VCaP (cell line): ENCODE results near the gene PPM1F.
"Not testable (repeated sequence)": the region's sequence is repeated elsewhere in the genome, so short reads cannot be mapped to it uniquely, and the experiment has no call there.

Experiments
- H3K27ac ChIP-seq: fragments of 450-650 bp; 2 replicates; pipeline ENCODE4 v1.5.1; 2017
- TF ChIP-seq, protein P1 (sequence below): fragments of 450-650 bp; conservative IDR thresholded peaks from 2 replicates; pipeline ENCODE4 v1.5.1; 2017; ENCODE audit warnings: mild to moderate bottlenecking, moderate library complexity

PPM1F gene

DNA sequence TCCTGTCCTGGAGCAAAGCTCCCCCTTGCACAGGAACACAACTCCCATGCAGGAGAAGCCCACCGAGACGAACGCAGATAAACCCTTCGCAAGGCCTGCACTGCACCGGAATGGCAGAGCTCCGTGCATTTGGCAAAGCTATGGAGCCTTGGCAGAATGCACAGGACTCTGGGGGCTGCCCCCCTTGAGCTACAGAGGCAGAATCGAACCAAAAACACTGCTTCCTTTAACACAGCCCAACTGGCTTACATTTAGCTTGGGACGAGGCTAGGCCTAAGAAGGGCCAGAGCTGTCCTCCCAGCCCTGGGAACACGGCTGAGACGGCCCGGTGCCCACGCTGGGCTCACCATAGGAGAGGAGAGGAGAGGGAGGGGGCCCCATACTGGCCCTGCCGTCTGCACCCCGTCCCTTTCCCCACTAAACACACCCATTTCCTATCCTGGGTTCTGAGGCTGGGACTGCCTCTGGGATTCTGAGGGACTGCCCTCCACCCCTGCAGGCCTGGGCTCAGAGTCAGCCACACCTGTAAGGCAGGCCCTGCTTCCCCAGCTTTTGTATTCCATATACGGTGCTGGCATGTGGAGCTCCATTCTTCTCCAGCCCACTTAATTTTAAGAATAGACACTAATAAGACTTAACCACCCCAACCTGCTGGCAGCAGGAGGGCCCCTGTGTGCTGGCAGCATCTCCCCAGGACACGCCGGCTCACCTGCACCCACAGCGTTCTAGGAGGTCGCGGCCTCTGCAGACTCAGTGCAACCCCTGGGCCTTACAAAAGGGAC is 32.9 kb downstream of the PPM1F start:
- TF ChIP-seq, protein P1, sequence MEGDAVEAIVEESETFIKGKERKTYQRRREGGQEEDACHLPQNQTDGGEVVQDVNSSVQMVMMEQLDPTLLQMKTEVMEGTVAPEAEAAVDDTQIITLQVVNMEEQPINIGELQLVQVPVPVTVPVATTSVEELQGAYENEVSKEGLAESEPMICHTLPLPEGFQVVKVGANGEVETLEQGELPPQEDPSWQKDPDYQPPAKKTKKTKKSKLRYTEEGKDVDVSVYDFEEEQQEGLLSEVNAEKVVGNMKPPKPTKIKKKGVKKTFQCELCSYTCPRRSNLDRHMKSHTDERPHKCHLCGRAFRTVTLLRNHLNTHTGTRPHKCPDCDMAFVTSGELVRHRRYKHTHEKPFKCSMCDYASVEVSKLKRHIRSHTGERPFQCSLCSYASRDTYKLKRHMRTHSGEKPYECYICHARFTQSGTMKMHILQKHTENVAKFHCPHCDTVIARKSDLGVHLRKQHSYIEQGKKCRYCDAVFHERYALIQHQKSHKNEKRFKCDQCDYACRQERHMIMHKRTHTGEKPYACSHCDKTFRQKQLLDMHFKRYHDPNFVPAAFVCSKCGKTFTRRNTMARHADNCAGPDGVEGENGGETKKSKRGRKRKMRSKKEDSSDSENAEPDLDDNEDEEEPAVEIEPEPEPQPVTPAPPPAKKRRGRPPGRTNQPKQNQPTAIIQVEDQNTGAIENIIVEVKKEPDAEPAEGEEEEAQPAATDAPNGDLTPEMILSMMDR = no peak
- no peak overlapping the region for H3K27ac ChIP-seq

DNA sequence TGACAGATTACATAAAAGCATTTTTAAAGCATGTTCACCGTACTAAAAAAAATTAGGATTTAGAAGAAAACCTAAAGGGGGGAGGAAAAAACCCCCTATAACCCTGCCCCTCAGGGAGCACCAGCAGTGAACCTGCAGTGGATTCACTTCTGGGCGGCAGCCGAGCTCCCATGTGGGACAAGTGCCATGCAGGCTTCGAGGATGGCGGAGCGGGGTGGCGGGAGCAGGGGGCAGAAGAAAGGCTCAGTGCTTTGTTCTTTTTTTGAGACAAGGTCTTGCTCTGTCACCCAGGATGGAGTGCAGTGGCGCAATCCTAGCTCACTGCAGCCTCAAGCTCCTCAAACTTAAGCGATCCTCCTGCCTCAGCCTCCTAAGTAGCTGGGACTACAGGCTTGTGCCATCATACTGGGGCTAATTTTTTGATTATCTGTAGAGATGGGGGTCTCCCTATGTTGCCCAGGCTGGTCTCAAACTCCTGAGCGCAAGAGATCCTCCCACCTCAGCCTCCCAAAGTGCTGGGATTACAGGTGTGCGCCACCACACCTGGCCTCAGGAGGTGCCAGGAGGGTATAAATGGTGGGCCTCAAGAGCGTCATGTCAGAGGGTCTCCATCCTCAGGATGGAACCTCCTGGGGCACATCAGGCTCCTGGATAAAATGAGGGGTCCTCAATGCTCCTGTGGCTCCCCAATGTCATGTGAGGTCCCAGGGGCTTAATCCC is 34.0 kb downstream of the PPM1F start:
- TF ChIP-seq, protein P1 = no peak
- H3K27ac ChIP-seq = no peak overlapping the region

DNA sequence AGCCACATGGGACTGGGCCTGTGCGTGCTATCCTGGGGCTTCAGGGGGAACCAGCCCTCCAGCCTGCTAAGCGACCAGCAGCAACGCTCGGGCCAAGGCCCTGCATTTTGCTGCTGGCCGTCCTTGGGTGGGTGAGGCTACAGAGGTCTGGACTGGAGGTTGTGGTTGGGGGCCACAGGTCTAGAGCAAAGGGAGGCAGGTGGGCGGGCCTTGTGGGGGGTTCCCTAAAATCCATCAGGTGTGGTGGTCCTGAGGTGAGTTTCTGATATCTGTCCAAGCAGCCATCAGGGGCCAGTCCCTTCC is 34.7 kb downstream of the PPM1F start:
- TF ChIP-seq, protein P1 = no peak
- peak overlapping the region; percentile 42; the same call in 1 of the 2 replicates for H3K27ac ChIP-seq

DNA sequence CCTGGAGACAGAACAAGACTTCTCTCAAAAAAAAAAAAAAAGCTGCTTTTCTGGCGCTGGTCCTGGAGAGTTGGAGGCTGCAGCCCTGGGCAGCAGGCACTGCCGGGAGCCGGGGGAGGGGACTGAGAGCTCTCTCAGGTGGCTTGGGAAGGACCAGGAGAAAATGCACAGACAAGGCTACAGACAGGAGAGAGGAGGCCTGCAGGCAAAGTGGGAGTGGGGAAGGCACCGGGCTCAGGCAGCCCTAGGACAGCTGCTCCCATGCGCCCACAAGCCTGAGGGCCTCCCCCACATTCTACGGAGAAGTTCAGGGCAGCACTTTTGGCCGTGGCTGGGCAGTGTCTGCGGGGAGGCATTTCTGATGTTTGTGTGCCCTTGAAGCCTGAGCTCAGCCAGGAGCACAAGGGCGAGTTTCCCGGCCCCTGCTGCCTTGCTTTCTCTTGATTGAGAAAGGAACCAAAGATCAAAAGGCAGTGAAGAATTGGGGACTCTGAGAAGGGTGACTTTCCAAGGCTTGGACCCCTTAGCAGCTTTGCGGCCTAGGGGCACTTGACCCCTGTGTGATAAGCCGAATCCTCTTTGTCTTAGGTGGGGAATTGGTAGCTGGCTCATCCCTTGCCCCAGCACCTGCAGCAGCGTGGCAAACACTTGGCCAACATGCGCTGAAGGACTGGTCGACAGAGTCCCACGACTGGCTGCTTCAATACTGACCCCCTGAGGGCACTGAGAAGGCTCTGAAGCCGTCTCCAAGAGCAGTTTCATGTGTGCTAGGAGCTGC is 35.3 kb downstream of the PPM1F start:
- peak overlapping the region; percentile 42 for H3K27ac ChIP-seq

DNA sequence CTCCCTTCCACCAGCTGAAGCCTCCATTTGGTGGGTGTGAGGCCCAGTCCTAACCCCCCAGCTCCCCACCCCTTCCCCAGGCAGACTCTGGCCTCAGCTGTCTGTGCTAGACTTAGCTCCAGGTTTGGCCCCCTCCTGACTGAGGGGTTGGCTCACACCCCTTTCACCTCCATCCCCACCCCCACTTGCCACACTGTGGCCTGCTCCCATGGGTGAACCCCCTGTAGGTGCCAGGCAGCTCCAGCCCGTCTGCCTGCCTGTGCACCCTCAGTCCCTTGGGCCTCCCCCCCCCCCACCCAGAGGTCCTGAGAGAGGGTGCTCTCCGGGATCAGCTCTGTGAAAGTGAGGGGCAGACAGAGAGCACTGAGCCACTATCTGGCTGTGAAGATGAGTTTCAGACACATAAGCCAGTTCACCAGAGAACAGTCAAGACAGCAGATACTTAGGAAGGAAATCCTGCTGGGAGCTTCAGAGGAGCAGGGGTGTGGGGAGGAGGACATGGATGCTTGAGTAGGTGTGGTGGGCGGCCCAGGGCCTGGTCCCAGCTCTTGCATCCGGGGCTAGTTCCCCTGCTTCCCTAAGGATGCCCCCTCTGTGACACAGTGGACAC is 36.2 kb downstream of the PPM1F start:
- TF ChIP-seq, protein P1 = no peak
- H3K27ac ChIP-seq = no peak overlapping the region

More for the DNA sequence above, 35.3 kb downstream of the PPM1F start:
- TF ChIP-seq, protein P1 = no peak

DNA sequence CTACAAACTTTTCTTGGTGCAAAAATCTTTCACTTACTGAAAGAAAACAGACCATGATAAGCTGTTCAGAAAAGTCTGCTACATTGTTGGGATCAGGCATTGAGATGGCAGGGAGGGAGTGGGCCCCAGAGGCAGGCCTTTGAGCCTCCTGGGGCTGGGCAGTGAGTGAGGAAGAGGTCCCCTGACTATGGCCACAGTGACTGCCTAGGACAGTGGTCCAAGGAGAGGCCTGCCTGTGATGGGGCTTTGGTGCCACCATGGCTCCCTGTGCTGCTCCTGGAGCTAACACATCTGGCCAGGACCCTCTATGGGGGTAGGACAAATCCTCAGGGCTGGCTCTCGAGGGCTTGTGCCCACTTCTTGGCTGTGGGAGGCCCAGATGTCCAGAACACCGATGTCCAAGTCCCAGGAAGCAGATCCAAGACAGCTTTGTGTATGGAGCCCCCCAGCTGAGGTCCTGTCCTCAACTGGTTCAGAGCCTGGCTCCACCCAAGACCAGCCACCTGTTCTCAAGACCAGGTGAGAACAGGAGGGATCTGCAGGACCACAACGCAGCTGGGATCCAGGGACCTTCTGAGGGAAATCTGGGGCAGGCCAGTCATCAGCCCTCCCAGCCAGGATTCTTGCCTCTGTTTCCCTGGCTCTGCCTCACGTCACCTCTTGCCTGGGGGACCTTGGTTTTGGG is 36.9 kb downstream of the PPM1F start:
- TF ChIP-seq, protein P1 = no peak
- H3K27ac ChIP-seq = no peak overlapping the region

DNA sequence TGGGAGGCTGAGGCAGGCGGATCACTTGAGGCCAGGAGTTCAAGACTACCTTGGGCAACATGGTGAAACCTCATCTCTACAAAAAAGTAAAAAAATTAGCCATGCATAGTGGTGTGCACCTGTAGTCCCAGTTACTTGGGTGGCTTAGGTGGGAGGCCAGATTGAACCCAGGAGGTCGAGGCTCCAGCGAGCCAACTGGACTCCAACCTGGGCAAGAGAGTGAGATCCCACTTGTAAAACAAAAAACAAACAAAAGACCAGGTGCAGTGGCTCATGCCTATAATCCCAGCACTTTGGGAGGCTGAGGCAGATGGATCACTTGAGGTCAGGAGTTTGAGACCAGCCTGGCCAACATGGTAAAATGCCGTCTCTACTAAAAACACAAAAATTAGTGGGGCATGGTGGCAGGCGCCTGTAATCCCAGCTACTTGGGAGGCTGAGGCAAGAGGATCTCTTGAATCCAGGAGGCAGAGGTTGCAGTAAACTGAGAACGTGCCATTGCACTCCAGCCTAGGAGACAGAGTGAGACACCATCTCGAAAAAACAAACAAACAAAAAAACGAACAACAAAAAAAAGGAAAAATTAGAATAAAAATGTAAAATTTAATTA is 38.5 kb downstream of the PPM1F start:
- H3K27ac ChIP-seq = not testable (repeated sequence)

DNA sequence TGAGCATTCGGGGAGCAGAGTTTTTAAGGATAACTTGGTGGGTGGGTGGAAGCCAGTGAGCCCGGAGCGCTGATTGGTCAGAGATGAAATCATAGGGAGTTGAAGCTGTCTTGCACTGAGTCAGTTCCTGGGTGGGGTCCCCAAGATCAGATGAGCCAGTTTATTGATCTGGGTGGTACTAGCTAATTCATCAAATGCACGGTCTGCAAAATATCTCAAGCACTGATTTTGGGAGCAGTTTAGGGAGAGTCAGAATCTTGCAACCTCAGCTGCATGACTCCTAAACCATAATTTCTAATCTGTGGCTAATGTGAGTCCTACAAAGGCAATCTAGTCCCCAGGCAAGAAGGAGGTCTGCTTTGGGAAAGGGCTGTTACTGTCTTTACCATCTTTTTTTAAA is 42.3 kb downstream of the PPM1F start:
- not testable (repeated sequence) for H3K27ac ChIP-seq
